GM12878 (cell line): ENCODE data around the gene DHRS12.

Source experiments
- BRCA1 ChIP-seq: IDR thresholded peaks from 2 replicates; pipeline ENCODE4 v1.6.1; 2011; ENCODE audit warnings: low read depth, low read length, improper control_type of control experiment
- JUND ChIP-seq: IDR thresholded peaks from 2 replicates; pipeline ENCODE4 v1.6.1; 2012; ENCODE audit warnings: low read depth, mild to moderate bottlenecking, low read length, improper control_type of control experiment, moderate library complexity
- RFX5 ChIP-seq: IDR thresholded peaks from 2 replicates; pipeline ENCODE4 v1.6.1; 2011; ENCODE audit warnings: low read depth, low read length, improper control_type of control experiment
- SIX5 ChIP-seq: IDR thresholded peaks from 2 replicates; pipeline ENCODE4 v1.6.1; 2011; ENCODE audit warnings: mild to moderate bottlenecking, low read depth, low read length, moderate library complexity; ENCODE audit not compliant: severe bottlenecking

DNA sequence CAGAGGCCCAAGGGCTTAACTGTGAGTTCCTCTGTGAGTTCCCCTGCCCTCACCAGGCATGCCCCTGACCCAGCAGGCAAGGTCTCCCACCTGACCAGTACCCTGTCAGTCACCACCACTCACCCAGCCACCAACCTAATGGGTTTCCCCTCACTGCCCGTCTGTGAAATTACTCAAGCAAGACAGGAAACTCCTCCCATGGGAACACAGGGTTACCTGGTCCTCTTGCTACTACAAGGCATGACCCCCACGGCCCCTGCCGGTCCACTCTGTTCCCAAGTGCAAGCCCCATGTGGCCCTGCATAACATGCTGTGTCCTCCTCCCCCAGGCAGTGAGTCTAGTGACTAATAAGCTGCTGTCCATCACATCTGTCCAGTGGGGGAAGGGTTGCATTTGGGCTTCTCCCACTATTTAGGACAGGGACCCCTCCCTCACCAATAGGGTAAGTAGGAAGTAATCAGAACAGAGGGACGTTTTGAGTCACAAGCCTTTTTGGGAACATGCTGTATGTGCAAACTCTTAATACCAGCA is 8.0 kb upstream of the DHRS12 start:
- TF ChIP-seq BRCA1 (no peak), SIX5 (no peak), JUND (no peak), RFX5 (no peak)
